Liver (tissue), 9 donors: ENCODE results near the gene LRMDA. TPM values are rescaled to one million over a fixed set of nuclear protein-coding genes. Genes with fewer than 3 reads are reported as not detected.
A peak's percentile ranks its signal among the peaks of the same experiment; 100 is the strongest.
"Not testable (repeated sequence)": the region's sequence is repeated elsewhere in the genome, so short reads cannot be mapped to it uniquely, and the experiment has no call there.

Experiments used
- DNase-seq: peaks from one replicate; pipeline ENCODE4 v3.0.0-alpha.2; 2017; ENCODE audit warnings: low spot score
- H3K27ac ChIP-seq, 2 donors: one replicate each; pipeline ENCODE4 v1.7.0; 2013; ENCODE audit warnings: inconsistent platforms in 2 of 2, low read length in 2 of 2, control low read depth in 1 of 2, low read depth in 1 of 2, mild to moderate bottlenecking in 1 of 2
- H3K27me3 ChIP-seq, 4 donors: one replicate each; pipeline versions ENCODE4 v1.6.1 to v1.7.0; 2013; ENCODE audit warnings: low read length in 3 of 4, inconsistent platforms in 1 of 4, mild to moderate bottlenecking in 1 of 4, moderate library complexity in 1 of 4; ENCODE audit not compliant: control insufficient read depth in 4 of 4, insufficient read depth in 4 of 4
- H3K36me3 ChIP-seq, 4 donors: one replicate each; pipeline versions ENCODE4 v1.6.1 to v1.7.0; 2013; ENCODE audit warnings: low read length in 3 of 4, mild to moderate bottlenecking in 3 of 4, low read depth in 1 of 4, moderate library complexity in 1 of 4; ENCODE audit not compliant: control insufficient read depth in 4 of 4, insufficient read depth in 3 of 4
- H3K4me1 ChIP-seq, 4 donors: one replicate each; pipeline versions ENCODE4 v1.6.1 to v1.7.0; 2013; ENCODE audit warnings: low read length in 3 of 4, mild to moderate bottlenecking in 3 of 4, moderate library complexity in 1 of 4; ENCODE audit not compliant: control insufficient read depth in 4 of 4, insufficient read depth in 4 of 4
- H3K4me3 ChIP-seq, 3 donors: one replicate each; pipeline versions ENCODE4 v1.6.1 to v1.7.0; 2013; ENCODE audit warnings: low read length in 3 of 3, control low read depth in 1 of 3, low read depth in 1 of 3, mild to moderate bottlenecking in 1 of 3
- H3K9ac ChIP-seq, 2 donors: one replicate each; pipeline ENCODE4 v1.7.0; 2013; ENCODE audit warnings: low read length in 2 of 2, mild to moderate bottlenecking in 2 of 2, moderate library complexity in 2 of 2, control low read depth in 1 of 2, low read depth in 1 of 2
- H3K9me3 ChIP-seq, 4 donors: one replicate each; pipeline versions ENCODE4 v1.6.1 to v1.7.0; 2013; ENCODE audit warnings: low read length in 3 of 4; ENCODE audit not compliant: control insufficient read depth in 4 of 4
- EGR1 ChIP-seq, 2 donors: IDR thresholded peaks; 2 replicates each; pipeline ENCODE4 v1.6.1; 2016 to 2018; ENCODE audit warnings: antibody characterized with exemption in 2 of 2, low read depth in 2 of 2
- FOXA1 ChIP-seq: IDR thresholded peaks from 2 replicates; pipeline ENCODE4 v1.6.1; 2016; ENCODE audit warnings: antibody characterized with exemption
- FOXA2 ChIP-seq: IDR thresholded peaks from 2 replicates; pipeline ENCODE4 v1.6.1; 2016; ENCODE audit warnings: antibody characterized with exemption
- HNF4A ChIP-seq, 2 donors: conservative IDR thresholded peaks; 2 replicates each; pipeline ENCODE4 v1.6.1; 2016; ENCODE audit warnings: antibody characterized with exemption in 2 of 2, mild to moderate bottlenecking in 2 of 2
- HNF4G ChIP-seq: IDR thresholded peaks from 2 replicates; pipeline ENCODE4 v1.6.1; 2016; ENCODE audit warnings: antibody characterized with exemption
- JUND ChIP-seq, 2 donors: IDR thresholded peaks; 2 replicates each; pipeline ENCODE4 v1.6.1; 2016; ENCODE audit warnings: antibody characterized with exemption in 2 of 2
- NR2F2 ChIP-seq: IDR thresholded peaks from 2 replicates; pipeline ENCODE4 v1.6.1; 2016; ENCODE audit warnings: antibody characterized with exemption
- RAD21 ChIP-seq, 2 donors: IDR thresholded peaks; 2 replicates each; pipeline ENCODE4 v1.6.1; 2016; ENCODE audit warnings: antibody characterized with exemption in 2 of 2, mild to moderate bottlenecking in 2 of 2
- RXRA ChIP-seq, 2 donors: IDR thresholded peaks; 2 replicates each; pipeline ENCODE4 v1.6.1; 2017 to 2018; ENCODE audit warnings: antibody characterized with exemption in 2 of 2, mild to moderate bottlenecking in 1 of 2
- SP1 ChIP-seq: IDR thresholded peaks from 2 replicates; pipeline ENCODE4 v1.6.1; 2018; ENCODE audit warnings: antibody characterized with exemption, mild to moderate bottlenecking
- TAF1 ChIP-seq: conservative IDR thresholded peaks from 2 replicates; pipeline ENCODE4 v1.6.1; 2016; ENCODE audit warnings: antibody characterized with exemption, mild to moderate bottlenecking
- YY1 ChIP-seq: IDR thresholded peaks from 2 replicates; pipeline ENCODE4 v1.6.1; 2016; ENCODE audit warnings: antibody characterized with exemption, mild to moderate bottlenecking
- whole genome bisulfite sequencing: extraction: QIAGEN DNeasy Blood & Tissue Kit; methylation state at CpG from one replicate; pipeline ENCODE4 v1.1.7; 2013; 5-methylcytosine and 5-hydroxymethylcytosine counted together
- polyA plus RNA-seq, 2 donors: library from polyadenylated mRNA; stranded (reverse) in 1 of 2; unstranded in 1 of 2; fragments of 200-250 nt in 1 of 2; fragments of >200 nt in 1 of 2; fragmentation: Nextera tagmentation in 1 of 2; extraction: Ambion mirVana in 1 of 2; gene quantifications; one replicate each; pipeline versions ENCODE4 v1.2.1 to v1.2.3, GENCODE V29; 2013 to 2015
- total RNA-seq, 2 donors: library from RNA; depleted of rRNA; stranded (reverse); fragments of >200 nt; gene quantifications; one replicate each; pipeline ENCODE4 v1.2.3, GENCODE V29; 2014
- TF ChIP-seq, protein P1 (sequence below): IDR thresholded peaks from 2 replicates; pipeline ENCODE4 v1.6.1; 2016; ENCODE audit warnings: antibody characterized with exemption
- TF ChIP-seq, protein P2 (sequence below): fragments of 150-350 bp; IDR thresholded peaks from 2 replicates; pipeline ENCODE4 v1.5.1; 2017; ENCODE audit warnings: improper control_type of control experiment, low read depth, low read length; ENCODE audit not compliant: missing input control
- TF ChIP-seq, protein P3 (sequence below): IDR thresholded peaks from 2 replicates; pipeline ENCODE4 v1.6.1; 2016; ENCODE audit warnings: antibody characterized with exemption, mild to moderate bottlenecking
- TF ChIP-seq, protein P4 (sequence below): IDR thresholded peaks from 2 replicates; pipeline ENCODE4 v1.6.1; 2016; ENCODE audit warnings: antibody characterized with exemption
- donor health status: healthy.
- donor health status: healthy.
- donor health status: healthy.
- donor health status: healthy.
- donor health status: healthy.

The LRMDA gene
- total and polyA plus RNA-seq, 4 donors, result 7.9 to 15.8 (median 11.3) TPM

DNA sequence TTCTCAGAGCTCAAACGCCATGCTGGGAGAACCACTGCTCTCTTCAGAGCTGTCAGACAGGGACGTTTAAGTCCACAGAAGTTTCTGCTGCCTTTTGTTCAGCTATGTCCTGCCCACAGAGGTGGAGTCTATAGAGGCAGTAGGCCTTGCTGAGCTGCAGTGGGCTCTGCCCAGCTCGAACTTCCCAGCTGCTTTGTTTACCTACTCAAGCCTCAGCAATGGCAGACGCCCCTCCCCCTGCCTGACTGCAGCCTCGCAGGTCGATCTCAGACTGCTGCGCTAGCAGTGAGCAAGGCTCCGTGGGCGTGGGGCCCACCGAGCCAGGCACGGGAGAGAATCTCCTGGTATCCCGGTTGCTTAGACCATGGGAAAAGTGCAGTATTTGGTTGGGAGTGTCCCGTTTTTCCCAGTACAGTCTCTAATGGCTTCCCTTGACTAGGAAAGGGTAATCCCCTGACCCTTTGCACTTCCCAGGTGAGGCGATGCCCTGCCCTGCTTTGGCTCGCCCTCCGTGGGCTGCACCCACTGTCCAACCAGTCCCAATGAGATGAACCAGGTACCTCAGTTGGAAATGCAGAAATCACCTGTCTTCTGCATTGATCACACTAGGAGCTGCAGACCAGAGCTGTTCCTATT is 89.9 kb downstream of the LRMDA start:
- DNase-seq, result peak; percentile 49
- not testable (repeated sequence) for H3K9me3 ChIP-seq, H3K4me1 ChIP-seq, H3K27me3 ChIP-seq, H3K9ac ChIP-seq, H3K36me3 ChIP-seq
- 50% methylated on average over 16 of the region's 16 CpGs for WGBS
- TF ChIP-seq YY1, result peak; percentile 64
- peak in 1 of 2 donors; percentile 23 for TF ChIP-seq RXRA (IDR thresholded peaks at IDR 0.05)
- TF ChIP-seq SP1, result peak; percentile 21
- TF ChIP-seq RAD21 (IDR thresholded peaks at IDR 0.05), result peak in 1 of 2 donors; percentile 49
- Histone ChIP-seq H3K27ac (peak overlapping the region in 1 of 2 donors; percentile 35), H3K4me3 (peak overlapping the region in 1 of 3 donors; percentile 28)

DNA sequence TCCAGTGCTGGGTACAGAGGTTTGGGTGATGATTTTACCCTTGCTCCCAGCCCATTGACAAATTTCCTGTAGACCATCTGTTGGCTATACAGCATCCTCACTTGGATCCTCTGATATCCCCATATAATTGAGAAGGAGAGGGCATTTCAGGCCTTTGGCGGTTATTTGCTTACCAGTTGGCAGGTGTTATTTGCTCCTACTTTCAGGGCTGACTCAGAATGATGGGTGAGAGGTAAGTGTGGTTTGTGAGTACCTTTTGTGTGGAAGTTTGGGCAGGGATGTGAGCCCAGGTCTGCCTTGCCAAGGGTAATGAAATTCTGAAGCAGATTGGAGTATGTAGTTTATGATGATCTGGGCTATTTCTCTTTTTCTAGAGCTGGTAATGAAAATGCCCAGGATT is 93.6 kb downstream of the LRMDA start:
- no peak for DNase-seq
- 81% methylated on average over 1 of the region's 1 CpG for WGBS
- TF ChIP-seq YY1, result no peak
- TF ChIP-seq, protein P1, sequence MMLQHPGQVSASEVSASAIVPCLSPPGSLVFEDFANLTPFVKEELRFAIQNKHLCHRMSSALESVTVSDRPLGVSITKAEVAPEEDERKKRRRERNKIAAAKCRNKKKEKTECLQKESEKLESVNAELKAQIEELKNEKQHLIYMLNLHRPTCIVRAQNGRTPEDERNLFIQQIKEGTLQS, result no peak
- TF ChIP-seq NR2F2, result no peak
- no peak for TF ChIP-seq JUND (IDR thresholded peaks at IDR 0.05)
- TF ChIP-seq, protein P2, sequence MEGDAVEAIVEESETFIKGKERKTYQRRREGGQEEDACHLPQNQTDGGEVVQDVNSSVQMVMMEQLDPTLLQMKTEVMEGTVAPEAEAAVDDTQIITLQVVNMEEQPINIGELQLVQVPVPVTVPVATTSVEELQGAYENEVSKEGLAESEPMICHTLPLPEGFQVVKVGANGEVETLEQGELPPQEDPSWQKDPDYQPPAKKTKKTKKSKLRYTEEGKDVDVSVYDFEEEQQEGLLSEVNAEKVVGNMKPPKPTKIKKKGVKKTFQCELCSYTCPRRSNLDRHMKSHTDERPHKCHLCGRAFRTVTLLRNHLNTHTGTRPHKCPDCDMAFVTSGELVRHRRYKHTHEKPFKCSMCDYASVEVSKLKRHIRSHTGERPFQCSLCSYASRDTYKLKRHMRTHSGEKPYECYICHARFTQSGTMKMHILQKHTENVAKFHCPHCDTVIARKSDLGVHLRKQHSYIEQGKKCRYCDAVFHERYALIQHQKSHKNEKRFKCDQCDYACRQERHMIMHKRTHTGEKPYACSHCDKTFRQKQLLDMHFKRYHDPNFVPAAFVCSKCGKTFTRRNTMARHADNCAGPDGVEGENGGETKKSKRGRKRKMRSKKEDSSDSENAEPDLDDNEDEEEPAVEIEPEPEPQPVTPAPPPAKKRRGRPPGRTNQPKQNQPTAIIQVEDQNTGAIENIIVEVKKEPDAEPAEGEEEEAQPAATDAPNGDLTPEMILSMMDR, result no peak
- no peak for TF ChIP-seq HNF4G
- TF ChIP-seq RXRA (IDR thresholded peaks at IDR 0.05), result no peak
- TF ChIP-seq FOXA2, result no peak
- TF ChIP-seq EGR1 (IDR thresholded peaks at IDR 0.05; ENCODE audit: low read depth in 2 of 2), result no peak
- no peak for TF ChIP-seq SP1
- TF ChIP-seq, protein P3, sequence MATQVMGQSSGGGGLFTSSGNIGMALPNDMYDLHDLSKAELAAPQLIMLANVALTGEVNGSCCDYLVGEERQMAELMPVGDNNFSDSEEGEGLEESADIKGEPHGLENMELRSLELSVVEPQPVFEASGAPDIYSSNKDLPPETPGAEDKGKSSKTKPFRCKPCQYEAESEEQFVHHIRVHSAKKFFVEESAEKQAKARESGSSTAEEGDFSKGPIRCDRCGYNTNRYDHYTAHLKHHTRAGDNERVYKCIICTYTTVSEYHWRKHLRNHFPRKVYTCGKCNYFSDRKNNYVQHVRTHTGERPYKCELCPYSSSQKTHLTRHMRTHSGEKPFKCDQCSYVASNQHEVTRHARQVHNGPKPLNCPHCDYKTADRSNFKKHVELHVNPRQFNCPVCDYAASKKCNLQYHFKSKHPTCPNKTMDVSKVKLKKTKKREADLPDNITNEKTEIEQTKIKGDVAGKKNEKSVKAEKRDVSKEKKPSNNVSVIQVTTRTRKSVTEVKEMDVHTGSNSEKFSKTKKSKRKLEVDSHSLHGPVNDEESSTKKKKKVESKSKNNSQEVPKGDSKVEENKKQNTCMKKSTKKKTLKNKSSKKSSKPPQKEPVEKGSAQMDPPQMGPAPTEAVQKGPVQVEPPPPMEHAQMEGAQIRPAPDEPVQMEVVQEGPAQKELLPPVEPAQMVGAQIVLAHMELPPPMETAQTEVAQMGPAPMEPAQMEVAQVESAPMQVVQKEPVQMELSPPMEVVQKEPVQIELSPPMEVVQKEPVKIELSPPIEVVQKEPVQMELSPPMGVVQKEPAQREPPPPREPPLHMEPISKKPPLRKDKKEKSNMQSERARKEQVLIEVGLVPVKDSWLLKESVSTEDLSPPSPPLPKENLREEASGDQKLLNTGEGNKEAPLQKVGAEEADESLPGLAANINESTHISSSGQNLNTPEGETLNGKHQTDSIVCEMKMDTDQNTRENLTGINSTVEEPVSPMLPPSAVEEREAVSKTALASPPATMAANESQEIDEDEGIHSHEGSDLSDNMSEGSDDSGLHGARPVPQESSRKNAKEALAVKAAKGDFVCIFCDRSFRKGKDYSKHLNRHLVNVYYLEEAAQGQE, result no peak
- TF ChIP-seq HNF4A (conservative IDR thresholded peaks at IDR 0.05), result no peak
- TF ChIP-seq TAF1, result no peak
- TF ChIP-seq FOXA1, result no peak
- TF ChIP-seq, protein P4, sequence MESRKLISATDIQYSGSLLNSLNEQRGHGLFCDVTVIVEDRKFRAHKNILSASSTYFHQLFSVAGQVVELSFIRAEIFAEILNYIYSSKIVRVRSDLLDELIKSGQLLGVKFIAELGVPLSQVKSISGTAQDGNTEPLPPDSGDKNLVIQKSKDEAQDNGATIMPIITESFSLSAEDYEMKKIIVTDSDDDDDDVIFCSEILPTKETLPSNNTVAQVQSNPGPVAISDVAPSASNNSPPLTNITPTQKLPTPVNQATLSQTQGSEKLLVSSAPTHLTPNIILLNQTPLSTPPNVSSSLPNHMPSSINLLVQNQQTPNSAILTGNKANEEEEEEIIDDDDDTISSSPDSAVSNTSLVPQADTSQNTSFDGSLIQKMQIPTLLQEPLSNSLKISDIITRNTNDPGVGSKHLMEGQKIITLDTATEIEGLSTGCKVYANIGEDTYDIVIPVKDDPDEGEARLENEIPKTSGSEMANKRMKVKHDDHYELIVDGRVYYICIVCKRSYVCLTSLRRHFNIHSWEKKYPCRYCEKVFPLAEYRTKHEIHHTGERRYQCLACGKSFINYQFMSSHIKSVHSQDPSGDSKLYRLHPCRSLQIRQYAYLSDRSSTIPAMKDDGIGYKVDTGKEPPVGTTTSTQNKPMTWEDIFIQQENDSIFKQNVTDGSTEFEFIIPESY, result no peak

More for the DNA sequence above, 93.6 kb downstream of the LRMDA start:
- Histone ChIP-seq H3K9ac (no peak overlapping the region), H3K36me3 (no peaks in the 10 kb centered on the region), H3K27me3 (no peaks in the 10 kb centered on the region), H3K9me3 (no peaks in the 10 kb centered on the region), H3K4me3 (no peak overlapping the region), H3K4me1 (peaks cover 0 to 4% (median 2%) of the 10 kb centered on the region in 4 donors), H3K27ac (no peak overlapping the region)
